Activated CD4-positive, alpha-beta memory T cell treated with anti-CD3 and anti-CD28 coated beads for 36 hours (primary cell): ENCODE measurements around the gene KRT12. TPM values are rescaled to one million over a fixed set of nuclear protein-coding genes. Genes with fewer than 3 reads are reported as not detected.

Source experiments
- total RNA-seq, 2 experiments: library from RNA; stranded (reverse); gene quantifications; one replicate each; pipeline ENCODE4 v1.2.3, GENCODE V29; 2021

The KRT12 gene
- total RNA-seq, 2 experiments from 2014 or later = not detected

Other genes starting within 250 kb of the KRT12 start
- gene SMARCE1, start 219.4 kb downstream of the KRT12 start, total RNA-seq = 100 to 1,000 TPM; 103 to 104 TPM
- gene KRT222, start 202.0 kb downstream of the KRT12 start, total RNA-seq = not detected
- gene KRT24, start 163.5 kb downstream of the KRT12 start, total RNA-seq = not detected
- not detected for gene KRT25, start 111.9 kb downstream of the KRT12 start, total RNA-seq
- not detected for gene KRT26, start 95.0 kb downstream of the KRT12 start, total RNA-seq
- gene KRT27, start 84.7 kb downstream of the KRT12 start, total RNA-seq = not detected
- gene KRT28, start 67.3 kb downstream of the KRT12 start, total RNA-seq = not detected
- 10 to 100 TPM; 28.4 to 35.5 TPM for gene KRT10, start 44.6 kb downstream of the KRT12 start, total RNA-seq
- not detected for gene KRT20, start 18.0 kb upstream of the KRT12 start, total RNA-seq
- not detected for gene KRT23, start 70.4 kb upstream of the KRT12 start, total RNA-seq
- not detected for gene KRT39, start 99.7 kb upstream of the KRT12 start, total RNA-seq
- gene KRT40, start 117.1 kb upstream of the KRT12 start, total RNA-seq = not detected
- not detected for gene KRTAP3-3, start 126.9 kb upstream of the KRT12 start, total RNA-seq
- gene KRTAP3-2, start 132.7 kb upstream of the KRT12 start, total RNA-seq = not detected
- gene KRTAP3-1, start 141.9 kb upstream of the KRT12 start, total RNA-seq = not detected
- gene KRTAP1-5, start 160.0 kb upstream of the KRT12 start, total RNA-seq = not detected
- not detected for gene KRTAP1-4, start 163.0 kb upstream of the KRT12 start, total RNA-seq
- not detected for gene KRTAP1-3, start 167.7 kb upstream of the KRT12 start, total RNA-seq
- not detected for gene KRTAP1-1, start 174.2 kb upstream of the KRT12 start, total RNA-seq
- gene KRTAP2-1, start 180.1 kb upstream of the KRT12 start, total RNA-seq = not detected
- gene KRTAP2-2, start 188.0 kb upstream of the KRT12 start, total RNA-seq = not detected
- gene KRTAP2-3, start 192.9 kb upstream of the KRT12 start, total RNA-seq = not detected
- not detected for gene KRTAP2-4, start 198.7 kb upstream of the KRT12 start, total RNA-seq
- not detected for gene KRTAP4-7, start 216.9 kb upstream of the KRT12 start, total RNA-seq
- not detected for gene KRTAP4-8, start 230.9 kb upstream of the KRT12 start, total RNA-seq
- not detected for gene KRTAP4-16, start 235.0 kb upstream of the KRT12 start, total RNA-seq
- gene KRTAP4-9, start 238.2 kb upstream of the KRT12 start, total RNA-seq = not detected